ENCODE measurements around the gene KNTC1.

DNA sequence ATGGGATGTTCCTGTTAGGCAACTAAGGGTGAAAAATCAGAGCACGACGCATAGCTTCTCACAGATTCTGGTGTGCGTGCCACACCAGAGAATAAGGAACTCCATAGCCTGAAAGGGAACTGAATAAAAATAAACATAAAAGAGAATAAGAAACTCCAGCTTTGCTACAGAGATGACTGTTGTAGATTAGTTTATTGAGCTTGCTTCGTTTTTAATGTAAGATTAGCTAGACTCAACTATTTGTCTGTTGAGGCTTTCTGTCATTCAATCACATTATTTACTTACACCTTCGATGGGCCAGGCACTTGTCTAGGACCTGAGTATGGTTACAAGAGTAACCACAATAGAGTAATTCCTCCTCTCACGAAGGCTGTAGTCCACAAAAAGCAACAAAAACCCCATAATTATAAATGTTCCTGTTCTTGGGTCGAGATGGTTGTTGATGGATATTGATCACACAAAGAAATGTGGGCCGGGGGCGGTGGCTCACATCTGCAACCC is 25.5 kb upstream of the KNTC1 start:
- TF ChIP-seq, protein P1, sequence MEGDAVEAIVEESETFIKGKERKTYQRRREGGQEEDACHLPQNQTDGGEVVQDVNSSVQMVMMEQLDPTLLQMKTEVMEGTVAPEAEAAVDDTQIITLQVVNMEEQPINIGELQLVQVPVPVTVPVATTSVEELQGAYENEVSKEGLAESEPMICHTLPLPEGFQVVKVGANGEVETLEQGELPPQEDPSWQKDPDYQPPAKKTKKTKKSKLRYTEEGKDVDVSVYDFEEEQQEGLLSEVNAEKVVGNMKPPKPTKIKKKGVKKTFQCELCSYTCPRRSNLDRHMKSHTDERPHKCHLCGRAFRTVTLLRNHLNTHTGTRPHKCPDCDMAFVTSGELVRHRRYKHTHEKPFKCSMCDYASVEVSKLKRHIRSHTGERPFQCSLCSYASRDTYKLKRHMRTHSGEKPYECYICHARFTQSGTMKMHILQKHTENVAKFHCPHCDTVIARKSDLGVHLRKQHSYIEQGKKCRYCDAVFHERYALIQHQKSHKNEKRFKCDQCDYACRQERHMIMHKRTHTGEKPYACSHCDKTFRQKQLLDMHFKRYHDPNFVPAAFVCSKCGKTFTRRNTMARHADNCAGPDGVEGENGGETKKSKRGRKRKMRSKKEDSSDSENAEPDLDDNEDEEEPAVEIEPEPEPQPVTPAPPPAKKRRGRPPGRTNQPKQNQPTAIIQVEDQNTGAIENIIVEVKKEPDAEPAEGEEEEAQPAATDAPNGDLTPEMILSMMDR (conservative IDR thresholded peaks at IDR 0.05; ENCODE audit: low read length): 0 out of 2 replicates have a peak, but pooled peaks have one; percentile 13
- no peak for TF ChIP-seq EZH2phosphoT487 (IDR thresholded peaks at IDR 0.05; ENCODE audit: borderline replicate concordance, low read depth, low read length)
